ENCODE results near the gene TUBB1.

GRCh38 chr20:58969439-58969838 lies 49.8 kb upstream of the TUBB1 start:
- TF ChIP-seq GATA2 (IDR thresholded peaks at IDR 0.05; ENCODE audit: low read depth, low read length) (no peak), GATA3 (IDR thresholded peaks at IDR 0.05; ENCODE audit: low read depth, low read length) (no peak)

Measured in SH-SY5Y (cell line).